HG03469 (cell line): ENCODE data around the gene CTSC.

Source experiments
- ATAC-seq: cut with Tn5 transposase; IDR thresholded peaks from one replicate; pipeline ENCODE4 v1.9.1; 2021; ENCODE audit warnings: mild to moderate bottlenecking, moderate library complexity, moderate number of reproducible peaks; ENCODE audit not compliant: unreplicated experiment

The CTSC gene

GRCh38 chr11:88337181-88337986 is at the start of gene CTSC:
Gene CTSC (minus strand): TSS chr11:88337736. CDS start chr11:88337672, 64 bp downstream.
- ATAC-seq = peak; percentile 86

- no peak for ATAC-seq
Measured at GRCh38 chr11:88384669-88385005, 47.1 kb upstream of the CTSC start.

GRCh38 chr11:88384004-88384668 is 46.6 kb upstream of the CTSC start:
- no peak for ATAC-seq

GRCh38 chr11:88383447-88383846 is 45.9 kb upstream of the CTSC start:
- no peak for ATAC-seq

GRCh38 chr11:88379130-88379529 is 41.6 kb upstream of the CTSC start:
- no peak for ATAC-seq

- ATAC-seq = no peak
Measured at GRCh38 chr11:88378422-88379066, 41.0 kb upstream of the CTSC start.

- ATAC-seq = no peak
Measured at GRCh38 chr11:88377646-88378045, 40.1 kb upstream of the CTSC start.

GRCh38 chr11:88377144-88377543 is 39.6 kb upstream of the CTSC start:
- ATAC-seq = no peak

- ATAC-seq = no peak
Measured at GRCh38 chr11:88375927-88376470, 38.5 kb upstream of the CTSC start.

GRCh38 chr11:88370782-88371181 is 33.2 kb upstream of the CTSC start:
- no peak for ATAC-seq

- ATAC-seq = no peak
Measured at GRCh38 chr11:88367310-88367709, 29.8 kb upstream of the CTSC start.

GRCh38 chr11:88363648-88364065 is 26.1 kb upstream of the CTSC start:
- ATAC-seq = no peak

GRCh38 chr11:88363004-88363403 is 25.5 kb upstream of the CTSC start:
- ATAC-seq = no peak

- ATAC-seq = no peak
Measured at GRCh38 chr11:88360141-88360540, 22.6 kb upstream of the CTSC start.

- ATAC-seq = peak; percentile 56
Measured at GRCh38 chr11:88359541-88359940, 22.0 kb upstream of the CTSC start.

GRCh38 chr11:88359114-88359513 is 21.6 kb upstream of the CTSC start:
- no peak for ATAC-seq

- no peak for ATAC-seq
Measured at GRCh38 chr11:88358040-88358431, 20.5 kb upstream of the CTSC start.

- ATAC-seq = peak; percentile 39
Measured at GRCh38 chr11:88357323-88358039, 19.9 kb upstream of the CTSC start.

GRCh38 chr11:88355887-88356286 is 18.4 kb upstream of the CTSC start:
- ATAC-seq = no peak

- ATAC-seq = no peak
Measured at GRCh38 chr11:88354912-88355311, 17.4 kb upstream of the CTSC start.
